Measurements from ENCODE around the gene CRYBA1.

The CRYBA1 gene

GRCh38 chr17:29242051-29242450 lies 4.6 kb upstream of the CRYBA1 start:
- TF ChIP-seq CTCF (IDR thresholded peaks at IDR 0.05): no peak

- no peak for TF ChIP-seq CTCF (IDR thresholded peaks at IDR 0.05)
These were observed 3.9 kb upstream of the CRYBA1 start for GRCh38 chr17:29242790-29243189.

GRCh38 chr17:29243792-29244191 lies 2.9 kb upstream of the CRYBA1 start:
- peak; percentile 52 for TF ChIP-seq CTCF (IDR thresholded peaks at IDR 0.05)

GRCh38 chr17:29245401-29245800 lies 1.3 kb upstream of the CRYBA1 start:
- TF ChIP-seq CTCF (IDR thresholded peaks at IDR 0.05): no peak

- TF ChIP-seq CTCF (IDR thresholded peaks at IDR 0.05): no peak
These were observed 560 bp downstream of the CRYBA1 start for GRCh38 chr17:29247219-29247618.

GRCh38 chr17:29248845-29249244 lies 2.2 kb downstream of the CRYBA1 start:
- TF ChIP-seq CTCF (IDR thresholded peaks at IDR 0.05): no peak

GRCh38 chr17:29250666-29251065 lies 4.0 kb downstream of the CRYBA1 start:
- no peak for TF ChIP-seq CTCF (IDR thresholded peaks at IDR 0.05)

- no peak for TF ChIP-seq CTCF (IDR thresholded peaks at IDR 0.05)
These were observed 4.5 kb downstream of the CRYBA1 start for GRCh38 chr17:29251184-29251583.
